ENCODE data around the gene C3.
A peak's percentile ranks its signal among the peaks of the same experiment; 100 is the strongest.
"Not testable (repeated sequence)": the region's sequence is repeated elsewhere in the genome, so short reads cannot be mapped to it uniquely, and the experiment has no call there.

Gene C3

GRCh38 chr19:6720369-6721137 lies at the start of gene C3:
Gene C3 (minus strand): TSS chr19:6720650. CDS start chr19:6720589, 61 bp downstream.
- peak; percentile 90 for DNase-seq

DNA sequence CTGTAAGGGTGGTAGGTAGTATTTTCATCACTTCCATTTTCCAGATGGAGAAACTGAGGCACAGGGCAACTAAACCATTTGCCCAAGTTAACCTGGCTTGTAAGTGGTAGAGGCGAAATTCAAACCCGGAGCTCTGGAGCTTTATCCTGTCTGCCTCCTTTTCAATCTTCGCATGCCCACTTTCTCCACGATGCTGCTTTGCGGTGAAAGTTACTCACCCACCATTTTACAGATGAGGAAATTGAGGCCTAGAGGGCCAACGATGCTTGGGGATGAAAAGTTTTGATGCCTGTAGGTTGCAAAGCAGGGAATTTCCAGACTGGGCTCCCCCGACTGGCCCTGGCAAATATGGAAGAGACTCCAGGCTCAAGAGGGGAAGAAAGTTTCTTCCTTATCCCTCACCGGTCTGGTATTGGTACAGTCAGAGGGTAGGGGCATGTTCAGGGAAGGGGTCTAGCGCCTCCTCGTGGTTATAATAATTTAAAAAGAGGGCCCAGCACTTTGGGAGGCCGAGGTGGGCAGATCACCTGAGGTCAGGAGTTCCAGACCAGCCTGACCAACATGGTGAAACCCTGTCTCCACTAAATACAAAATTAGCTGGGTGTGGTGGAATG lies 48.7 kb upstream of the C3 start:
- DNase-seq = peak; percentile 71

DNA sequence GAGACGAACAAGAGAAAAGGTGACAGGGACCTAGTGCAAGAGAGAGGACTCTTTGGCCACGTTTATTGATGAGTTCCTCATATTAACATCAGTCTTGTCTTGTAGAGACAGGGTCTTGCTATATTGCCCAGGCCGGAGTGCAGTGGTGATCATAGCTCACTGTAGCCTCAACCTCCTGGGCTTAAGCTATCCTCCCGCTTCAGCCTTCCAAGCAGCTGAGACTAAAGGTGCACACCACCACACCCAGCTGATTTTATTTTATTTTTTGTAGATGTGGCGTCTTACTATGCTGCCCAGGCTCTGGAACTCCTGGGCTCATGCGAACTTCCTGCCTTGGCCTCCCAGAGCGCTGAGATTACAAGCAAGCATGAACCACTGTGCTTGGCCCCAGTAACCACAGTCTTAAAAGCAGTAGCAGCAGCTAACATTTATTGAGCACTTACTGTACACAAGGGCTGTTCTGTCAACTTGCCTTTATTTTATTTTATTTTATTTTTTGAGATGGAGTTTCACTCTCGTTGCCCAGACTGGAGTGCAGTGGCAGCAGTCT lies 47.9 kb upstream of the C3 start:
- DNase-seq = no peak

DNA sequence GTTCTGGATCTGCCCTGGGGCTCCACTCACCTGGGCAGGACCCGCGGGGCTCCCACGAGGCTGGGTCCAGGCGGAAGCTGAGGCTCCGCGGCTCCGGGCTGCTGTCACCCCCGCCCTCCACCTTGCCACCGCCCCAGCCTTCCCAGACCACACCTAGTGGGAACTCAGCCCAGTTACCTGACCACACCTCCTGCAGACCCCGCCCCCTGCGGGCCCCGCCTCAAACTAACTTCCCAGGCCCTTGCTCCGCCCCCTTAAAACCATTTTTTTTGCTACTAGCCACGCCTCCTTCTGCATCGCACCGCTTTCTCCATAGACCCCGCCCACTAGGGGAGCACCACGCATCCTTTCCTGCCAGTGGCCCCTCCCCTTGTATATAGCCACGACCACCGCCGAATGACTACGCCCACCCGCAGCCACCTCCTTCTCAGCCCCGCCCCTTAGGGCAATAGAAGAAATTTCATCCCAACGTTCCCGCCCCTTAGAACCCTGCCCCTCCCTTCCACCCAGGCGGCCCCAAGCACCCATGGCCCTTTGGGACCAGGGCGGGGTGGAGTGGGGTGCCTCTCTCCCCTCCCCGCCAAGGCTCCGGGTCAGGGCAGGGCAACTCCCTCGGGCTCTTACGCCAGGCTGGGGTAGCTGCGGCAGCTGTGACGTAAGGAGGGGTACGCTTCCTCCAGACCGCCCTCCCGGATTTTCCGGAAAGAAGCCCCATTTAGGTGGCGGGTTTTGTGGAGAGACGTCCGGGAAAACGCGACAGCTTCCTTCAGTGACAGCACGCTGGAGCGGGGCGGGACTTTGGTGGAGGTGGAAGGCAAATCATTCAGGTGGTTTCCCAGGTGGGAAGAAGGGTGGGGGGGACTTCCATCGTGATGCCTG lies 47.1 kb upstream of the C3 start, which contains the start of gene SH2D3A:
TSS of gene SH2D3A (minus strand) at position 79 of the 879 bp plus-strand sequence. CDS start 3,687 bp downstream, outside the sequence.
- DNase-seq = peak; percentile 95

- no peak for DNase-seq
Observed at GRCh38 chr19:6767081-6767356, 46.6 kb upstream of the C3 start.

DNA sequence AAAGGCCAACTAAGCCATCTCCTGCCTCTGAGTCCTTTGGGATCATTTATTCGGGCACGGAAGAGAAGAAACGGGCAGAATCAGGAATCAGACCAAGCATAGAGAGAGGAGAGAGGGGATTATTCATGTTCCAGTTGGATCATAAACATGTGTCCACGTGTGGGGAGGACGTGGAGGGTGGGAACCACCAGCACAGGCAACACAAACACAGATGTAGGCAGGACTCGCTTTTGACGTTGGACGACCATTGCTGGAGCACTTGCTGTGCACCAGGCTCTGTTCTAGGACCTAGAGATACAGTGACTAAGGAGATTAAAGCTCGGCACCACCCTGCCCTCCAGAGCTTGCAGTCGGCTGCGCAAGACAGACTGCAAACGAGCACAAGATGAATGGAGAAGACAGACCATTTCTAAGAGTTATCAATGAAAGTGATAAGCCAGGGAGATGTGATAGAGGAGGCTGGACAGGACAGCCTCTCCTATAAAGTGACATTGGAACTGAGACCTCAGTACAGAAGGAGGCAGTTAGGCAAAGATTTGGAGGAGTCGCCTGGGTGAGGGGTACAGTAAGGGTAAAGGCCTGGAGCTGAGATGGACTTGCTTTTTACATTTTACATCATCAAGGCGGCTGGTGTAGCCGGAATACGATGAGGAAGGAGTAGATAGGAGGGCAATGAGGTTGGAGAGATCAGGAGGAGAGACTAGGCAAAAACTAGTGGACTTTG lies 46.1 kb upstream of the C3 start:
- no peak for DNase-seq

DNA sequence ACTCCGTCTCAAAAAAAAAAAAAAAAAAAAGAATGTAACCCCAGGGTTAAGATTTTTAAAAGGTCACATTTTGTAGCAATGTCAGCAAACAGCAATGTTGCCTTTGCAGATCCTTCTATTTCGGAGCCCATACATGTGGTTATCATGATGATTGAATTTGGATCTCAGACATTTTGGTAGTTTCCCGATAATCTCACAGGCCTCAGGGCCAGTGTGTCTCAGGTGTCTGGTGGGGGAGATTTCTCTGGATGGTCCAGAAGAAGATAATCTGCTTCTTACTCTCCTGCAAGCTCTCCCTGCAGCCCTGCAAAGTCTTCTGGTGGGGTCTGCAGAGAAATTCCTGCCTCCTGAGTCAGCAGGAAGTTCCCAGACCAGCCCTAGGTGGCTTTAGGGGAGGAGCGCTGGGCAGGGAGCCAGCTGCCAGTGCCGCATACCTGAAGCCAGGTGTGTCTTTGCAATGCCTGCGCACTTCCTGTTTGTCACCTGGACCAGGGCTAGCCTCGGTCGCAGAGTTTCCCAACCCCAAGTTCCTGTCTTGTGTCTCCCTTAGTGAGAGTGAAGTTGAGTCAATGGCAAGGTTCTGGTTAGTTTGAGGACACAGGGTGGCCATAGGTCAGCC lies 45.4 kb upstream of the C3 start:
- no peak for DNase-seq

DNA sequence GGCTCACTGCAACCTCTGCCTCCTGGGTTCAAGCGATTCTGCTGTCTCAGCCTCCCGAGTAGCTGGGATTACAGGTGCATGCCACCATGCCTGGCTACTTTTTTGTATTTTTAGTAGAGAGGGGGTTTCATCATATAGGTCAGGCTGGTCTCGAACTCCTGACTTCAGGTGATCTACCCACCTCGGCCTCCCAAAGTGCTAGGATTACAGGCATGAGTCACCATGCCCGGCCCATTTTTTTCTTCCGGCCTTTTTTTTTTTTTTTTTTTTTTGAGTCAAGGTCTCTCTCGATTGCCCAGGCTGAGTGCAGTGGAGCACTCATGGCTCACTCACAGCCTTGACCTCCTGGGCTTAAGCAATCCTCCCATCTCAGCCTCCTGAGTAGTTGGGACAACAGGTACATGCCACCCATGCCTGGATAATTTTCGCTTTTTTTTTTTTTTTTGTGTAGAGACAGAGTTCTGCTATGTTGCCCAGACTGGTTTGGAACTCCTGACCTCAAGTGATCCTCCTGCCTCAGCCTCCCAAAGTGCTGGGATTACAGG lies 41.9 kb upstream of the C3 start:
- not testable (repeated sequence) for DNase-seq

DNA sequence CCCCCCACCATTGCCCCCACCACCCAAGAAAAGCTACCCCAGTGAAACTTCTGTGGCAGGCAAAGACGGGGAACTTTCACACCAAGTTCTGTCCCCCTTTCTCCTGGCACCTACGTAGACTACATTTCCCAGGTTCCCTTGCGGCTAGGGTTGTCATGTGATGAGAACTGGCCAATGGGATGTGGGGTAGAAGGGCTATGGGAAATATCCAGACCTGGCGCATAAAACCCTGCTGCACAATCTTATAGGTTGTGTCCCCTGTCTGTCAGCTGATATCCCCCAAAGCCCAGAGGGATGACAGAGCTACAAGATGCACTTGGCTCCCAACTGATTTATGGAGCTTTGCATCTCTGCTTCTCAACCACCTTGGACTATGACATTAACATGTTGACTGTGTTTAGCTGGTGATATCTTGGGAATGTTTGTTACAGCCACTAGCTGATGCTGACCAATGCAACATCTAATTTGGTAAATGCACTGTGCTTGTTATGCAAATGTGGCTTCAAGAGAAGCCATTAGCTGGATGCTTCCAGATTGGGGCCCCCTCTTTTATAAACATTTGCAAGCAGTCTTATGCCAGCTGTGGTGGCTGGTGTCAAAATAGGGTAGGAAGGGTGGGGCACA lies 40.7 kb upstream of the C3 start:
- no peak for DNase-seq

GRCh38 chr19:6760606-6761005 lies 40.2 kb upstream of the C3 start:
- no peak for DNase-seq

GRCh38 chr19:6754653-6755463 lies 34.4 kb upstream of the C3 start:
- DNase-seq = no peak

- DNase-seq = no peak
Observed at GRCh38 chr19:6754136-6754535, 33.7 kb upstream of the C3 start.

DNA sequence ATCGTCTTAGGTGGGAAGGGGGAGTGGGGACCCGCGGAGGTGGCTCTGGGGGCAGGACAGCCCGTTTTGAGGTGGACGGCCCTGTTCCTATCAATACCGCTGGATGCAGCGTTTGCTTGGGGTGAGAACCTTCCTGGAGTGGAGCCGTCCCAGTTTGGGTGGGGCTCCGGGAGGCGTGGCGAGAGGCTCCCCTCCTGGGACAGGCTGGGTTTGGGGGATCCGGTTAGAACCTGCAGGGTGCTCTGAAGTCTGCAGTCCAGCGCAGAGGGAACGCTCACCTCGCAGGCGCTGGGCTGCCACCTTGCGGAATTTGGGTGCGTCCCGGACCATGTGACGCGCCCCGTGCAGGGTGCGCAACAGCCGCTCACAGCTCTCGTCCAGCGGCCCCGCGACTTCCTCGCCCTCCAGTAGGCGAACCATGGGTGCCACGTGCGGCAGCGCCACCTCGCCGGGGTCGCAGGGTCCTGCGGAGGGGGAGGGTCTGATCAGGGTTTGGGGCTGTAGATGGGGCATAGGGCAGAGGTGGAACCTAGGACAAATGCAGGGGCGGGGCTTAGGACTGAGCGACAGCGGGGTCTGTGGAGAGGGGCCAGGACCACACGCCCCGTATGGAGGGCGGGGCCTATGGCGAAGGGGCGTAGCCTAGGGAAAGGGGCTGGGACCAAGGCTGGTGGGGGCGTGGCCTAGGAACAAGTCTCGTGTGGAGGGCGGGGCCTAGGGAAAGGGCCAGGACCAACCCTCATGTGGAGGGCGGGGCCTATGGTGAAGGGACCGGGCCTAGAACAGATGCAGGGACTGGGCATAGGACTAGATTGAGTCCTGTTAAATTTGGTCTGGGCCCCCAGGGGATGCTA lies 33.0 kb upstream of the C3 start:
- peak; percentile 84 for DNase-seq

- DNase-seq = no peak
Observed at GRCh38 chr19:6752256-6753177, 32.1 kb upstream of the C3 start.

DNA sequence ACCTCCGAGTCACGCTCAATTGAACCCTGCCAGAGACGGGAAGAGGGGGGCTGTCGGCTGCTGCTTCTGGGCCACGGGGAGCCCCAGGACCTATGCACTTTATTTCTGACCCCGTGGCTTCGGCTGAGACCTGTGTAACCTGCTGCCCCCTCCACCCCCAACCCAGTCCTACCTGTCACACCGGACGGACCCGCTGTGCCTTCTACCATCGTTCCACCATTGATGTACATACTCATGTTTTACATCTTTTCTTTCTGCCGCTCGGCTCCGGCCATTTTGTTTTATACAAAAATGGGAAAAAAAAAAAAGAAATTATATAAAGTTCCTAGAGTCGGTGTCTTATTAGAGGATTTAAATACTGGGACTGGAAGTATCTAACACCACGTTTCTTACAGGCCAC lies 30.7 kb upstream of the C3 start:
- no peak for DNase-seq

DNA sequence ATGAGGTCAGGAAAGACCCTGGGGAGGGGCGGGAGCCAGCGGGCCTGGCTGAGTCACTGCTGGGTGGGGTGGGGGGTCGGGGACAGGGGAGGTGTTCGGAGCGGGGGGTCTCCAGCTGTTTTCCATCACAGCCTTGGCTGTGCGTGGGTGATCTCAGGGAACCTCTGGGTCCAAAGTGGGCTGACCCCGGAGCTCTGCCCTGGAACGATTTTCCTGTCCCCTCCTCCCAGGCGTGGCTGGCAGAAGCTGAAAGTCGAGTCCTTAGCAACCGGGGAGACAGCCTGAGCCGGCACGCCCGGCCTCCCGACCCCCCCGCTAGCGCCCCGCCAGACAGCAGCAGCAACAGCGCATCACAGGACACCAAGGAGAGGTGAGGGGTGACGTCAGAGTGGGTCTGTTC lies 29.6 kb upstream of the C3 start:
- DNase-seq = no peak

GRCh38 chr19:6748543-6748942 lies 28.1 kb upstream of the C3 start:
- not testable (repeated sequence) for DNase-seq

- DNase-seq = no peak
Observed at GRCh38 chr19:6745965-6746364, 25.5 kb upstream of the C3 start.
